ENCODE measurements around the gene FUCA2.
A peak's percentile ranks its signal among the peaks of the same experiment; 100 is the strongest.
"Not testable (repeated sequence)": the region's sequence is repeated elsewhere in the genome, so short reads cannot be mapped to it uniquely, and the experiment has no call there.

The FUCA2 gene

GRCh38 chr6:143535189-143535614 is 23.7 kb upstream of the FUCA2 start:
- no peak for DNase-seq

- DNase-seq = no peak
Measured at GRCh38 chr6:143531720-143532499, 20.4 kb upstream of the FUCA2 start.

- no peak for DNase-seq
Measured at GRCh38 chr6:143529095-143529494, 17.6 kb upstream of the FUCA2 start.

- no peak for DNase-seq
Measured at GRCh38 chr6:143528164-143528811, 16.8 kb upstream of the FUCA2 start.

GRCh38 chr6:143527677-143528076 is 16.2 kb upstream of the FUCA2 start:
- DNase-seq = no peak

GRCh38 chr6:143525356-143525755 is 13.8 kb upstream of the FUCA2 start:
- DNase-seq = no peak

GRCh38 chr6:143522039-143522600 is 10.6 kb upstream of the FUCA2 start:
- no peak for DNase-seq

- no peak for DNase-seq
Measured at GRCh38 chr6:143517447-143517773, 5.9 kb upstream of the FUCA2 start.

GRCh38 chr6:143516690-143517446 is 5.3 kb upstream of the FUCA2 start:
- no peak for DNase-seq

GRCh38 chr6:143515766-143516355 is 4.3 kb upstream of the FUCA2 start:
- DNase-seq = no peak

GRCh38 chr6:143515061-143515760 is 3.7 kb upstream of the FUCA2 start:
- DNase-seq = no peak

- peak; percentile 78 for DNase-seq
Measured at GRCh38 chr6:143513410-143513809, 1.9 kb upstream of the FUCA2 start.

GRCh38 chr6:143510326-143510725 is 1.2 kb downstream of the FUCA2 start:
- DNase-seq = not testable (repeated sequence)

GRCh38 chr6:143507358-143508145 is 4.0 kb downstream of the FUCA2 start:
- no peak for DNase-seq

GRCh38 chr6:143506620-143507019 is 4.9 kb downstream of the FUCA2 start:
- no peak for DNase-seq

- no peak for DNase-seq
Measured at GRCh38 chr6:143506199-143506598, 5.3 kb downstream of the FUCA2 start.

GRCh38 chr6:143505537-143505936 is 6.0 kb downstream of the FUCA2 start:
- DNase-seq = no peak

- no peak for DNase-seq
Measured at GRCh38 chr6:143505111-143505510, 6.4 kb downstream of the FUCA2 start.

- no peak for DNase-seq
Measured at GRCh38 chr6:143504369-143504768, 7.2 kb downstream of the FUCA2 start.

- no peak for DNase-seq
Measured at GRCh38 chr6:143501851-143502250, 9.7 kb downstream of the FUCA2 start.

GRCh38 chr6:143498428-143498827 is 13.1 kb downstream of the FUCA2 start:
- DNase-seq = no peak

- DNase-seq = no peak
Measured at GRCh38 chr6:143496974-143497373, 14.5 kb downstream of the FUCA2 start.
